Stromal cell of bone marrow (primary cell): ENCODE results near the gene MSX1.
"Not testable (repeated sequence)": the region's sequence is repeated elsewhere in the genome, so short reads cannot be mapped to it uniquely, and the experiment has no call there.

Experiments
- DNase-seq: peaks from one replicate; pipeline ENCODE4 v3.0.0-alpha.2; 2012; ENCODE audit warnings: low read depth

Gene MSX1

GRCh38 chr4:4859325-4859798 lies at the start of gene MSX1:
Gene MSX1, plus strand, starts transcription at chr4:4859665. Its CDS starts 235 bp downstream, at chr4:4859900.
- peak; percentile 71 for DNase-seq

- no peak for DNase-seq
Measured at GRCh38 chr4:4810092-4810774, 49.2 kb upstream of the MSX1 start.

GRCh38 chr4:4810778-4811177 lies 48.7 kb upstream of the MSX1 start:
- DNase-seq: no peak

DNA sequence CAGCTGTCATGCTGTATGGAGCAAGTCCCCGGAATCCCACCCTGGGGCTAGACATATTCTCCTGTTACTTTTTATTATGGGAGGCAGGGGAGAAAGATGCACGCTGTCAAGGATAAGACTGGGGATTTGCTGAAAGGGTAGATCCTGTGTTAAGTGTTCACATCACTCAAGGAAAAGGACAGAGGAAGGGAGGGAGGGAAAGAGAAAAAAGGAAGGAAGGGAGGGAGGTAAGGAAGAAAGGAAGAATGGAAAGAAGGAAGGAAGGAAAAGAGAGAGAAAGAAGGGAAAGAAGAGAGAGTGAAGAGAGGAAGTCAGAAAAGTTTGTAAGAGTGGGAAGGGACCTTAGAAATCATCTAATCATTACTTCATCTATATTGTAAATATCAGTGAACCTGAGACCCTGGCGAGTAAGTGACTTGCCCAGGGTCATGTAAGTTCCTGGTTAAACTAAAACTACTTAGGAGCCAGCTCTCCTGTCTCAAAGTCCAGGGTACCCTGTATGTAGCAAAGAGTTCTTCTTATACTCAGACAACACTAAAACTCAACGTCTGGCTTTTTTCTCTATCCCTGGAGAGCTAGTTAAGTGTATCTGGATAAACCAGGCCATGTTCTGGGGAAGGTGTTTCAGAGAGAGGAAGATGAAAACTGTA lies 47.2 kb upstream of the MSX1 start:
- DNase-seq: no peak

DNA sequence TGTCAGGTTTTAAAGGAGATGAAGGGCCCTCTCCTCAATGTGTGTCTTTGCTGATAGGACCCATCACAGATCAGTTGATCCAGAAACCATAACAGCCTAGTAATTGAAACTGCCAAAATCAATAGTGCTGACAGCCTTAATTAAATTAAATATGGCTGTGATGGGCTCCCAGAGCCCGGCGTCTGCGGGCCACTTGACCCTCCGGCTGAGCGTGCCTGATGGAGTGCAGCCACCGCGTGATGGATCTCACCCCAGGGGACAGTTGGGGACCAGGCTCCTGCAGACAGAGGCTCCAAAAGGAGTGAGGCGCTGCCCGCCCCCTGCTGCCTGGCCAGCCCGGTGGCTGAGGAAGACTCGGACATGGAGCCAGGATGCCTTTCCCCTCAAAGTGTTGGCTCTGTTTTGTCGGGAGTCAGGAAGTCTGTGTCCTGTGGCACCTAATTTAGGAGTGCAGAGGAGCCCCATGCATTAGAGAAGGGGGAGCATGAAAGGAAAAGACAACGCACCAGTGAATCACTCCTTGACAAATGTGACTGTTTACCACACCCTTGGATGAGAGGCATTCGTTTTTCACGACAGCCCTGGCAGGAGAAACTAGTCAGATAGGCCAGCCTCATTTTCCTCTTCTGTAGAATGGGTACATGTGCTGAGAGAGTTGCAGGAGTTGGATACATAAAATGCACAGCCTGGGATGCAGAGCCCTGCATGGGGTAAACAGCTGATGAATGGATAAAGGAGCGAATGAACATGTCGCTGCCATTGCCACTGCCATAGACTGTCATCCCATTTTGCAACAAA lies 40.9 kb upstream of the MSX1 start:
- DNase-seq: no peak

DNA sequence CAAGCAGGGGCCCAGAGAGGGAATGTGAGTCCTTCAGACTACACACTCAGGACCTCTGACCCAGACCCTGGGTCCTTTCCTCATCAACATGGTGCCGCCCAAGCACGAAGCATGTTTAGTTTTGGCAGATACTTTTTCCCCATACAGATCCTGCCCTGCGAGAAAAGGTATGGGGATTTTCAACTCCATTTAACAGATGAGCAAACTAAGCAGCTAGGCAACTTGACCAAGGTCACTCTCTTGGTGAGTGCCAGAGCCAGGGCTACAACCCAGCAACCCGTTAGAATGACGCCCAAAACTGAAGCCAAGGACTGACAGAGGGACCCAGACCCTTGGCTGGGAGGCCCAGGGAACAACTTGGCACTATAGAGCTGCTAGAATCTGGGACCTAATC lies 40.3 kb upstream of the MSX1 start:
- no peak for DNase-seq

GRCh38 chr4:4820261-4820660 lies 39.2 kb upstream of the MSX1 start:
- DNase-seq: no peak

DNA sequence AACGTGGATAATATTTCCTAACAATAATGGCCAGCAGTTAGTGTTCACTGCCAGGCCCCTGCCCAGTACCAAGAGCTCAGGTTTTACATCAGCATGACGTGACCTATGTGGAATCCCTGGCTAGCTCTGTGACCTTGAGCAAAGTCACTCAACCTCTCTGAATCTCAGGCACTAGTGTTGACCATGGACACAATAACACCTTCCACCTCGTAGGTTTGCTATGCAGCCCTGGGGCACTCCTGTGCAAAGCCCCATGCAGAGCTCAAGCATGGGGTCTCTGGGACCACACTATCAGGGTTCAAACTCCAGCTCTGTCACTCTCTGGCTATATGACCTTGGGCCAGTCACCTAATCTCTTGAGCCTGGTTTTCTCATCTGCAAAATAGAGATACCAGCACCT lies 38.7 kb upstream of the MSX1 start:
- no peak for DNase-seq

DNA sequence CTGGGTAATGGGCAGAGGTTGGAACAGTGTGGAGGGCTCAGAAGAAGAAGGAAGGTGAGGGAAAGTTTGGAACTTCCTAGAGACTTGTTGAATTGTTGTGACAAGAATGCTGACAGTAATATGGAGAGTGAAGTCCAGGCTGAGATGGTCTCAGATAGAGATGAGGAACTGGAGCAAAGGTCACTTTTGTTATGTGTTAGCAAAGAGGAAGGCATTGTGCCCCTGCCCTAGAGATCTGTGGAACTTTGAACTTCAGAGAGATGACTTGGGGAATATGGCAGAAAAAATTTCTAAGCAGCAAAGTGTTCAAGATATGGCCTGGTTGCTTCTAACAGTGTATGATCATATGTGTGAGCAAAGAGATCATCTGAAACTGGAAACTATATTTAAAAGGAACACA lies 37.9 kb upstream of the MSX1 start:
- DNase-seq: no peak

DNA sequence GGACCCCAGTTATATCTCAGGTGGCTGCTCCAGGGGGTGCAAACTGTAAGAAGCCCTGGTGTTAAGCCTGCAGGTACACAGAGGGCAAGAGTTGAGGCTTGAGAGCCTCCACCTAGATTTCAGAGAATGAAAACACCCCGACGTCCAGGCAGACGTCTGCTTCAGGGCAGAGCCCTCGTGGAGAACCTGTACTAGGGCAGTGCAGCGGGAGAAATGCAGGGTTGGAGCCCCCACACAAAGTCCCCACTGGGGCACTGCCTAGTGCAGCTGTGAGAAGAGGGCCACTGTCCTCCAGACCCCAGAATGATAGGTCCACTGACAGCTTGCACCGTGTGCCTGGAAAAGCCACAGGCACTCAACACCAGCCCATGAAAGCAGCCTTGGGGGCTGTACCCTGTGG lies 37.2 kb upstream of the MSX1 start:
- not testable (repeated sequence) for DNase-seq

GRCh38 chr4:4823621-4824162 lies 35.8 kb upstream of the MSX1 start:
- DNase-seq: no peak

DNA sequence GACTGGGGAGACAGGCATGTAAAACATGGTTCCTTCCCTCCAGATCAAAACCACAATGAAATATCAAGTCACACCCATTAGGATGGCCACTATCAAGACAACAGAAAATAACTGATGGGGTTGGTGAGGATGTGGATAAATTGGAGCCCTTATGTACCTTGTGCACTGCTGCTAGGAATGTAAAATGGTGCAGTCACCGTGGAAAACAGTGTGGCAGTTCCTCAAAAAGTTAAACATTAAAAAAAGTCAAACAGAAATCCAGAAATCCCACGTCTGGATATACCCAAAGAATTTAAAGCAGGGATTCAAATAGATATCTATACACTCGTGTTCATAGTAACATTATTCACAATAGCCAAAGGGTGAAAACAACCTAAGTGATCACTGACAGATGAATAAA lies 35.2 kb upstream of the MSX1 start:
- DNase-seq: no peak

GRCh38 chr4:4825431-4825830 lies 34.0 kb upstream of the MSX1 start:
- no peak for DNase-seq

GRCh38 chr4:4829837-4830236 lies 29.6 kb upstream of the MSX1 start:
- DNase-seq: no peak

GRCh38 chr4:4831266-4831665 lies 28.2 kb upstream of the MSX1 start:
- no peak for DNase-seq

GRCh38 chr4:4831825-4832224 lies 27.6 kb upstream of the MSX1 start:
- DNase-seq: no peak

GRCh38 chr4:4836044-4836443 lies 23.4 kb upstream of the MSX1 start:
- no peak for DNase-seq

DNA sequence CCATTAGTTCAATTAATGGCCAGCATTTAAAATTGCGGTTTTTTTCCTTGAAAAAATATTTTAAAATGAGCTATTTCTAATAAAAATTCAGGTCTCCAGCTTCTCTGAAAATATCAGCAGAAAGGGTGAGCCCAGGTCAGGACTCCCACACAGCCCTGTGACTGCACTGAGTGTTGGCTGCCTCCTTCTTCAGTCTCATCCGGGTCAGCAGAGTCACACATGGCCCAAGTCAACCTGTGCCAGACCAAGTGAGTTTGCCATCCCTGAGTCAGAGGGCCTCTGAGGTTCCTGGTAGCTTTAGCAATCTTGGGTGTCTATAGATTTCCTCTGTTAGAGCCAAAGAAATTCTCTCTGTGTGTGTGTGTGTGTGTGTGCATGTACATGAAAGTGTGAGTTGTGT lies 22.1 kb upstream of the MSX1 start:
- DNase-seq: no peak

DNA sequence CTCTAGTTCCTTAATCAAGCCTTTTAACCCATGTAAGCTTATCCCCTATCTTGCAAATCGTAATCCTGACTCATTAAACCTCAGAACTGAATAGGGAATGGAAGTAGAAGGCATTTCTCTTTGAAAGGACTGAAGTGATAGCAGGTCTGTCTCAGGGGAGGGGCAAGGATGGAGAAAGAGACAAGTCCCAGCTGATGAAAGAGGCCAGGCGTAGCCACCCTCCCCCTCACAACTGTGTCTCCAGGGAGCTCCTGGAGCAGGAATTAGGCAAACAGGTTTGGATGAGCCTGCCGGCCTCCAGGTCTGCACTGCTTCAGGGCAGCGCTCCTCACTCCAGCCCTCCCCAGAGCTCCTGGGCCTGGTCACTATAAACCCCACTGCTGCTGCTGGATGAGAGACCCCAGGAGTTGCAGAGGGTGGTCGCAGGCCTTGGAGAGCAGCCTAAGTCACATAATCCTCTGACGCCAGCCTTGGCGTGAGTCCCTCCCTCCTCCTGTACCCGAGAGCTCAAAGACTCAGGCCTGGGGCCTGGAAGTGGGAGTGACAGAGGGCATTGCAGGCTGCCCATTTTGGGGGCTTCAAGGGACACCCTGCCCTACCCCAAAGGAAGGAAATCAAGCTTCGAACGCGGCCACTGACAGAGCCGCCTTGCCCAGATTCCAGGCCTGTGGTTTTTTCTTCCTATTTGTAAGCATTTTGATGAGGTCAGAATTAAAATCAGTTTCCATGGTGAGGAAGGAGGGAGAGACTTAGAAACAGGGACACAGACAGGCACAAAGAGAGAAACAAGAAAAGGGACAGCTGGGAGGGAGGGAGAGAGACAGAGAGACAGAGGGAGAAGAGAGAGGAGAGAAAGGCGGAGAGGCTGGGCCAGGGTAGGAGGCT lies 21.2 kb upstream of the MSX1 start:
- no peak for DNase-seq

DNA sequence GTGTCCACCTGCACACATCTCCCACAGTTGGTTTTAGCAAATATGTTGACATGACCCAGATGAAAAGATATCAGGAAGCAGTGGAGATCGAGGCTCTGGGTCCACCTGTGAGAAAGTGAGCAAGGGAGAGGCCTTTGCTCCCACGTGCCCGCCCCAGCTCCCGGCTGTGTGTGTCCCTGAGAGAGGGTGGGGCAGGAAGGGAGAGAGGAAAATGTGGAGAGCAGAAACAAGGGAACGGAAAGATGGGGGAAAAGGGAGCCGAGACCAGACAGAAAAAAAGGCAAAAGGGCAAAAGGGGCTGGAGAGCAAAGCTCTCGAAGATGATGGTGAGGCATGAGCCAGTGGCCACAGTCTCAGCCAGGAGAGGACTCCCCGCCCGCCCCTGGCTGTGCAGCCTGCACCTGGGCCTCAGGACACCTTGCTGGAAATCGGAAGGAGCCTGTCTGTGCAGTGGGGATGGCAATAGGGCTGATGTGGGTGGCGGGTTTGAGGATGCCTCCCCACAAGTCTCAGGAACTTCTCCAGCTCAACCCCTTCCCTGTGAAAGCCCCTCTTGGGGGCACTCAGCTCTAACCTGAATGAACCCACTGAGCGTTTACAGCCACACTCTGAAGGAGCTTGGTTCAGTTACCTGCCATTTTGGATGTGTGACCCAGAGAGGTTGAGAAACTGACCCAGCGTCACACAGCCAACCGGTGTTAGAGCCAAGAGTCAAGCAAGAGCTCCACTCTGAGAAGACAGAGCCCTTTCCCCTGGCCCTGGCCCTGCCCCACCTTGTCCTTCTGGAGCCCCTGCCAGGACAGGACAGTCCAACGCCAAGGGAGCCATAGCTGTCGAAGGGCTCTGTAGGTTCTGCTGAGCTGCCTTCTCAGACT lies 20.3 kb upstream of the MSX1 start:
- DNase-seq: no peak

GRCh38 chr4:4840351-4840750 lies 19.1 kb upstream of the MSX1 start:
- no peak for DNase-seq
